ENCODE data around the gene RPL18.
A peak's percentile ranks its signal among the peaks of the same experiment; 100 is the strongest.

The RPL18 gene

GRCh38 chr19:48629297-48629598 lies 10.3 kb upstream of the RPL18 start:
- no peak for DNase-seq

GRCh38 chr19:48628486-48629296 lies 9.7 kb upstream of the RPL18 start:
- DNase-seq, result no peak

GRCh38 chr19:48627865-48628314 lies 8.9 kb upstream of the RPL18 start:
- no peak for DNase-seq

GRCh38 chr19:48627201-48627864 lies 8.4 kb upstream of the RPL18 start:
- no peak for DNase-seq

GRCh38 chr19:48625891-48626327 lies 6.9 kb upstream of the RPL18 start:
- DNase-seq, result no peak

- DNase-seq, result no peak
These were observed 6.1 kb upstream of the RPL18 start for GRCh38 chr19:48624791-48625723.

- peak; percentile 89 for DNase-seq
These were observed 5.2 kb upstream of the RPL18 start for GRCh38 chr19:48624067-48624594.

GRCh38 chr19:48623556-48624066 lies 4.6 kb upstream of the RPL18 start:
- DNase-seq, result no peak

- no peak for DNase-seq
These were observed 961 bp upstream of the RPL18 start for GRCh38 chr19:48619692-48620585.

GRCh38 chr19:48618278-48618915 lies 581 bp downstream of the RPL18 start:
- DNase-seq, result no peak

- no peak for DNase-seq
These were observed 1.6 kb downstream of the RPL18 start for GRCh38 chr19:48617146-48617937.

GRCh38 chr19:48616491-48617056 lies 2.4 kb downstream of the RPL18 start:
- DNase-seq, result no peak

- DNase-seq, result no peak
These were observed 2.9 kb downstream of the RPL18 start for GRCh38 chr19:48616041-48616436.

GRCh38 chr19:48615231-48616040 lies 3.5 kb downstream of the RPL18 start:
- DNase-seq, result no peak

GRCh38 chr19:48614436-48615230 lies 4.3 kb downstream of the RPL18 start, which contains the start of gene FAM83E:
FAM83E (minus strand) TSS chr19:48615076; CDS start chr19:48613372, 1,704 bp downstream.
- DNase-seq, result no peak

- DNase-seq, result no peak
These were observed 5.0 kb downstream of the RPL18 start for GRCh38 chr19:48613852-48614435.

- no peak for DNase-seq
These were observed 5.7 kb downstream of the RPL18 start for GRCh38 chr19:48613024-48613851.
